Activated naive CD8-positive, alpha-beta T cell treated with anti-CD3 and anti-CD28 coated beads, Interleukin-2, amount 10 ng/mL, durations not matched to agents 7 days and 5 days (primary cell): ENCODE data around the gene ANKS6. TPM values are rescaled to one million over a fixed set of nuclear protein-coding genes. Genes with fewer than 3 reads are reported as not detected.

ENCODE experiments used
- ATAC-seq: fragments of 150-1000 bp; cut with Tn5 transposase; one replicate; pipeline ENCODE4 v1.10.0; 2021; ENCODE audit warnings: low read depth, moderate library complexity
- POLR2A ChIA-PET: fragments of 350-600 bp; sonication (Branson Sonifier 250); formaldehyde crosslinking; loops from one replicate; lab custom pipeline; 2021; ENCODE audit warnings: antibody characterized with exemption; lab: Charles Lee
- DNase-seq: peaks from one replicate; pipeline ENCODE4 v3.0.0; 2021
- H3K27ac Mint-ChIP-seq: one replicate; pipeline ENCODE4 v1.8.0; 2022; ENCODE audit warnings: mild to moderate bottlenecking, mixed read lengths
- H3K27me3 Mint-ChIP-seq: one replicate; pipeline ENCODE4 v1.8.0; 2022; ENCODE audit warnings: mild to moderate bottlenecking, moderate library complexity, mixed read lengths
- H3K36me3 Mint-ChIP-seq: one replicate; pipeline ENCODE4 v1.8.0; 2021; ENCODE audit warnings: mild to moderate bottlenecking, mixed read lengths
- H3K4me1 Mint-ChIP-seq: one replicate; pipeline ENCODE4 v1.8.0; 2021; ENCODE audit warnings: mixed read lengths
- H3K4me3 Mint-ChIP-seq: one replicate; pipeline ENCODE4 v1.8.0; 2022; ENCODE audit warnings: mild to moderate bottlenecking, moderate library complexity, mixed read lengths
- H3K9me3 Mint-ChIP-seq: one replicate; pipeline ENCODE4 v1.8.0; 2021; ENCODE audit warnings: mixed read lengths
- total RNA-seq, 2 experiments: library from RNA; stranded (reverse); gene quantifications; one replicate each; pipeline ENCODE4 v1.2.3, GENCODE V29; 2021

ANKS6 gene
- total RNA-seq, 2 experiments from 2014 or later: 8.2 to 9.5 TPM

DNA sequence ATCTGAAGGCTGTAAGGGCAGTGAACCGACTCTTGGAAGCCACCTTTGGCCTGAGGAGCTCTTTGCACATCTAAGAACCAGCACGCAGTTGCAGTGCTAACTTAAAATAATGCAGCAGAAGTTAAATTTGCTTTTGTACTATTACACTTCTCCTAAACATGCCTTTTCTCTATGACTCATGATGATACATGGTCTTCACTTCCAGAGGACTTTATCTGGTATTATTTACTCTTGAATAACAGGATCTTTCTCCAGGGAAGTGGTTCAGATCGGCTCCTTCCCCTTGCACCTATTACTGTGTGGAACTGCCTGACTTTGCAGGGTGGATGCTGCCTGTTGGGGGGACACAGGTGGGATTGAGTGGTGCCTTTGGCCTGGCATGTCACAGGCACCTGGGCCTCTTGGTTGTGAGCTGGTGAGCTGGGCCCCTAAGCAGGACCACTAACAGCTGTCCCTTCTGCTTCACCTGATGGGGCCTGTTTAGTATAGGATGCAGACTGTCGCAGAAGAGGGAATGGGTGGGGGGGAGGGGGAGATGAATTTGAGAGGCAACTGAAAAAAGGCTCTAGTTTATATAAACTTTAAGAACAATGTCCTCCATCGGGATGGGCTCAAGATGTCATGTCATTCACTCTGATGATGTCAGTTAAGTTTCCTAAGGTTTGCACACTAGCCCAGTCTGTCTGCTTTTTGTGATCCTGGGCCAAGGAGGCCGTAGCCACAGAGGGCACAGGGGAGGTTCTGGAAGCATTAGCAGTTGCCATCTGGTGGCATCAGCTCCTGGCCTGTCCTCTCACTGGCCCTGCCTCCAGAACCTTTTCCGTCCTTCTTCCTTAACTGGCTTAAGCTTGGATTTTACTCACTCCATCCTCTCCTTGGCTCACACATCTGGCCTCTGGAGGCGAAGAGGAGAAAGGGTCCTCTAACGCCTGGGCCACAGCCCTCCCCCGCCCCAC is 53.8 kb downstream of the ANKS6 start:
- H3K4me1 Mint-ChIP-seq: no peaks in the 10 kb centered on the region
- POLR2A ChIA-PET: no interaction called here
- H3K4me3 Mint-ChIP-seq: no peak overlapping the region

DNA sequence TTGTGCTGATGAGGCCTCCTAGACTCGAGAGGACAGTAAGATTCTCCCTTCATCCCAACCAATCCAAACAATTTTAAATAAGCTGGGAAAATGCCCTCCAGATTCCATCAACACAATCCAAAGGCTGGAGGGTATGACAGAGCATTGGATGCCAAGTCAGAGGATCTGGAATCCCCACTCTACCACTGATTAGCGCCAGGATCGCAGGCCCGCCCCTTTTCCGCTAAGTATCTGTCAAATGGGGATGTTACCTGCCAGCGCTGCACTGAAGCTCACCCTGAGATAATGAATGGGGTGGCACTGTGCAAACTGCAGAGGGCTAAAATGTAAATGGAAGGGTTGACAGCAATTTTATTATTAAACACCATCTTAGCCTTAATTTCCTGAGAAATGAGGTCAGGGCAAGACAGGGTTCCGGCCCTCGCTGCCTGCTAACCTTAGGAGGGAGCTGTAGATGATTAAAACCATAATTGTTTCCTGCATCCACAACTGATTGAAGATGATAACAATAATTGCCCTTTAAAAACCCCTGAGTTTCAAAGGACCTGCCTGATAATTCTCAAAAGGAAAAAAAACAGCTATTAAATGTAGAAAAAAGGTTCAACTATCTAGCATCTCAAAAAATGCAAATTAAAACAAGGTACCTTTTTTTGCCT is 56.0 kb downstream of the ANKS6 start:
- peaks cover 9% of the 10 kb centered on the region for H3K36me3 Mint-ChIP-seq
- ATAC-seq: no peak

More for the DNA sequence above, 53.8 kb downstream of the ANKS6 start:
- no peak overlapping the region for H3K27ac Mint-ChIP-seq
- H3K36me3 Mint-ChIP-seq: peaks cover 7% of the 10 kb centered on the region
- no peaks in the 10 kb centered on the region for H3K27me3 Mint-ChIP-seq
- no peak for ATAC-seq
- peaks cover 5% of the 10 kb centered on the region for H3K9me3 Mint-ChIP-seq
- DNase-seq: no peak

DNA sequence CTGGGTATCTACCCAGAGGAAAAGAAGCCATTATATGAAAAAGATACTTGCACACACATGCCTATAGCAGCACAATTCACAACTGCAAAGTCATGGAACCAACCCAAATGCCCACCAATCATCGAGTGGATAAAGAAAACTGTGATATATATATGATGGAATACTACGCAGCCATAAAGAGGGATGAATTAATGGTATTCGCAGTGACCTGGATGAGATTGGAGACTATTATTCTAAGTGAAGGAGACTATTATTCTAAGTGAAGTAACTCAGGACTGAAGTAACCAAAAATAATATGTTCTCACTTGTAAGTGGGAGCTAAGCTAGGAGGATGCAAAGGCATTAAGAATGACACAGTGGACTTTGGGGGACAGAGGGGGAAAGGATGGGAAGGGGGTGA is 57.6 kb downstream of the ANKS6 start:
- Mint-ChIP-seq H3K36me3 (peaks cover 9% of the 10 kb centered on the region), H3K4me3 (no peak overlapping the region), H3K4me1 (no peaks in the 10 kb centered on the region), H3K27me3 (no peaks in the 10 kb centered on the region), H3K9me3 (peaks cover 5% of the 10 kb centered on the region), H3K27ac (no peak overlapping the region)
- DNase-seq: no peak
- no peak for ATAC-seq
- POLR2A ChIA-PET: no interaction called here

More for the DNA sequence above, 56.0 kb downstream of the ANKS6 start:
- H3K27me3 Mint-ChIP-seq: no peaks in the 10 kb centered on the region
- no peak overlapping the region for H3K27ac Mint-ChIP-seq
- POLR2A ChIA-PET: no interaction called here
- no peaks in the 10 kb centered on the region for H3K4me1 Mint-ChIP-seq
- DNase-seq: no peak
- H3K4me3 Mint-ChIP-seq: no peak overlapping the region
- H3K9me3 Mint-ChIP-seq: peaks cover 5% of the 10 kb centered on the region

DNA sequence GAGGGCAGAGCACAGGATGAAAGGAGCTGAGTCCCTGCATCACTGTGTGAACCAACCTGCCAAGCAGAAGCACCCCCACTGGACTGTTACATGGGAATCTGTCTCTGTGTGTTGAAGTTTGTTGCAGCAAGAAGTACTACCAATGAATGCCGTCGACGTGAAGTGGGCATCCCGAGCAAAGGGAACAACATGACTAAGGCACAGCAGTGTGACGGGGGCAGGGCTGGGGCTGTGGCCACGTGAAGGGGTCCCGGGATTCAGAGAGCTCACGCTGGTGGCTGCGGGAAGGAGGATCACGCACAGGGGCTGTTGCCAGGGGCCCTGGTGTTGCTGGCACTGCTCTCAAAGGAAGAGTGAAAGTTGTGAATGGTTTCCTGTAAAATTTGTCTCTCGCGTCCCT is 60.1 kb downstream of the ANKS6 start:
- DNase-seq (no peak), ATAC-seq (no peak)
- Mint-ChIP-seq H3K27ac (no peak overlapping the region), H3K9me3 (peaks cover 5% of the 10 kb centered on the region), H3K36me3 (peaks cover 9% of the 10 kb centered on the region), H3K27me3 (no peaks in the 10 kb centered on the region), H3K4me3 (no peak overlapping the region), H3K4me1 (no peaks in the 10 kb centered on the region)
- POLR2A ChIA-PET: no interaction called here

DNA sequence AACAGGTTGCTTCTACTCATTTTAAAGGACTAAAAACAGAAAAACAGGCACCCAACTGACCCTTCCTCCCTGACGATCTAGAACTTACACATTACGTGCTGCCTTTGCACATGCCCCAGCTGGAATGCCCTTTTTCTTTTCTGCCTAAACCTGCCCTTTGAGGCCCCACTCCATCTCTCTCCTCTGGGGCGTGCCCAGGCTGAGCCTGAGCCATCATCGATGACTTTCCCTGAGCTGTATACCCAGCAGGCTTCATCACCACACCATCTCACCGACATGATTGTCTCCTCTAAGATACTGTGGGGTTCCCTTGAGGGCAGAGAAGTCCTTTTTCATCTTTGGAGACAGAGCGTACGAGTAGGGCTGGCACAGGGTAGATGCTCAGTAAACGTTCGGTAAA is 63.6 kb downstream of the ANKS6 start:
- DNase-seq: no peak
- Mint-ChIP-seq H3K36me3 (peaks cover 2% of the 10 kb centered on the region), H3K27me3 (no peaks in the 10 kb centered on the region), H3K27ac (no peak overlapping the region), H3K4me1 (no peaks in the 10 kb centered on the region), H3K9me3 (no peaks in the 10 kb centered on the region), H3K4me3 (no peak overlapping the region)
- no peak for ATAC-seq
- POLR2A ChIA-PET: no interaction called here

DNA sequence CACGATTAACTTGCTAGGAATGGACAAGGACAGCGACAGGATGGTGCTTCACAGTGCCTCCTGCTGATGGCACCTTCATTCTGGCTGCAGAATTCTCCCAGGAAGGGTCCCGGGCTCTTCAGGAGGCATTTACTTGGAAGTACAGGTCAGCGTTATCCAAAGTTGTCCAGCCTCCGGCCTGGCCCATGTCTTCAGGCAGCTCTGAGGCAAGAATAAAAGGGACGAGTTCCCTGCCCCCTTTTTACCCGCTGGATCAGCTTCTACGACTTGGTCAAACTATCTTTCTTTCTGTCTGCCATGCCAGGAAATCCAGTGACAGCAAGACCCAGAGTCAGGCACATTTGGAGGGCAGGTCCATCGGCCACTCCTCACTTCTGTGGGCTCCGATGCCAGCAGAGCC is 64.3 kb downstream of the ANKS6 start:
- Mint-ChIP-seq H3K27ac (no peak overlapping the region), H3K4me3 (no peak overlapping the region), H3K27me3 (no peaks in the 10 kb centered on the region), H3K36me3 (peaks cover 2% of the 10 kb centered on the region), H3K4me1 (no peaks in the 10 kb centered on the region), H3K9me3 (no peaks in the 10 kb centered on the region)
- POLR2A ChIA-PET: no interaction called here
- DNase-seq (no peak), ATAC-seq (no peak)

DNA sequence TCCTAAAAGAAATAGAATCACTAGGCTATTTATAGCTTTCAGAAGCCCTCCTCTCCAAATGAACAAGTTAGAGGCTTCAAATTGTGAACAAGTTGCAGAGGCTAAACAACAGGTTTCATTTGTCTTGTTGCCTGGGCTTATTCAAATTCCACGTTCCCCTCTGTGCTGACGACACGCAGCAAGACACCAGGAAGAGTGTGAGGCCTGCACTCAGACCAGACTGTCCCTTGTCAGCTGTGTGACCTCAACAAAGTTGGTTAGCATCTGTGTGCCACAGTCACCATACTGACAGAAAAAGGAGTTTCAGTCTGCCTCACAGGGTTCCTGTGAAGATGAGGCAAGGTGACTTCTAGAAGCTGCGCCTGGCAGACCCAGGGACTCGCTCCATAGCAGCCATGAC is 65.5 kb downstream of the ANKS6 start:
- peaks cover 5% of the 10 kb centered on the region for H3K27me3 Mint-ChIP-seq
- ATAC-seq: no peak
- POLR2A ChIA-PET: no interaction called here
- no peak overlapping the region for H3K27ac Mint-ChIP-seq
- DNase-seq: no peak
- no peaks in the 10 kb centered on the region for H3K9me3 Mint-ChIP-seq
- no peak overlapping the region for H3K4me3 Mint-ChIP-seq
- H3K36me3 Mint-ChIP-seq: no peaks in the 10 kb centered on the region
- no peaks in the 10 kb centered on the region for H3K4me1 Mint-ChIP-seq

DNA sequence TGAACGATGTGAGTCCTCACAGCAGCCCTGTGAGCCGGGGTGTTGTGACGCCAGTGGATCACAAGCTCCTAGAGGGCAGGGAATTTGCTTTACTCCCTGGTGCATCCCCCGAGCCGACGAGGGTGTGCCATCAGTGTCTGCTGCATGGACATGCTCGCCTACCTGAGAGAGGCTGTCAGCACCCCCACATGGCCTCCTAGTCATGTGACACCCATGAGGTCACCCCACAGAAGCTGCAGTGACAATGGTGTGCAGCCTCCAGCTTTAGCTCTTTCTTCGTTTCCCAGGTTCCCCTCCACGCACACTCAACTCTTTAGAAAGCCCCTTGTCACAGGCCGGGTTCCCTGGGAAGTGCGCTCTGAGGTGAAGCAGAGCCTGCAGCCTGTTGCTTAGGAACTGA is 67.9 kb downstream of the ANKS6 start:
- Mint-ChIP-seq H3K9me3 (peaks cover 1% of the 10 kb centered on the region), H3K36me3 (no peaks in the 10 kb centered on the region), H3K4me3 (no peak overlapping the region), H3K27ac (no peak overlapping the region), H3K27me3 (peaks cover 12% of the 10 kb centered on the region), H3K4me1 (no peaks in the 10 kb centered on the region)
- DNase-seq: no peak
- POLR2A ChIA-PET: no interaction called here
- no peak for ATAC-seq

DNA sequence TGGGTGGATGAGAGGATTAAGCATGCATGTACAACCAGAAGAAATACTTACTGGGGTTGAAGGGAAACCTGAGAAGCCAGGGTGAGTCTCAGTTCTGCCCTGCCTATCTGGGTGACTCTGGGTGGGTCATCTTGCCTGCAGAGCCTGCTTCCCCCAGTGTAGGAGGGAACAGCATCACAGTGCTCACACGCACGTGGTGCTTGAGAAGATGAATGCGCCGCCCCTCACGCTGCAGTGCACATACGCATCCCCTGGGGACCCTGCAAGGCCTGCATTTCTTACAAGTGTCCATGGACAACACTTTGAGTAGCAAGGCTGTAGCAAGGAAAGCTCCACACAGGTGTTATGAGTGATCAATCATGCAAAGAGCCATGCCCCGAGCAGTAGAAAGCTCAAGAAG is 68.9 kb downstream of the ANKS6 start:
- Mint-ChIP-seq H3K36me3 (no peaks in the 10 kb centered on the region), H3K27ac (no peak overlapping the region), H3K4me3 (no peak overlapping the region), H3K27me3 (peaks cover 12% of the 10 kb centered on the region), H3K9me3 (peaks cover 1% of the 10 kb centered on the region), H3K4me1 (no peaks in the 10 kb centered on the region)
- ATAC-seq (no peak), DNase-seq (no peak)
- POLR2A ChIA-PET: no interaction called here

DNA sequence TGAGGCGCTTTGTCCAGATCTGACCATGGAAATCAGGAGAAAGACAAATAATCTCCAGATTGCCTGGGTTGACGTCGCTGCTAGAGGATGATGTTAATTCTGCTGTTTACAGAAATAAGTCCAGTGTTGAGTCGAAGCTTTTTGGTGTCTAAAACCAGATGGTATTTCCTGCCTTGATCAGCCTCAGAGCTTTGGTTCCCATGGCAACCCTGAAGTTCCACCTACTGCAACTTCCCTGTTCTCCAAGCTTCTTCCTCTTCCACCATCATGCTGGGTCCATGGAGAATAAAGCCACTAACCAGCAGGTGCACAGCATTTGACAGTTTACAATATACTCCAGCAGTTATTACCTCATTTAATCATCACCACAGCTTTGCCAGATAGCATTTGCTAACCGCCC is 69.6 kb downstream of the ANKS6 start:
- ATAC-seq (no peak), DNase-seq (no peak)
- no peaks in the 10 kb centered on the region for H3K4me1 Mint-ChIP-seq
- H3K36me3 Mint-ChIP-seq: no peaks in the 10 kb centered on the region
- POLR2A ChIA-PET: no interaction called here
- H3K27ac Mint-ChIP-seq: no peak overlapping the region
- peaks cover 15% of the 10 kb centered on the region for H3K27me3 Mint-ChIP-seq
- H3K9me3 Mint-ChIP-seq: peaks cover 1% of the 10 kb centered on the region
- H3K4me3 Mint-ChIP-seq: no peak overlapping the region

DNA sequence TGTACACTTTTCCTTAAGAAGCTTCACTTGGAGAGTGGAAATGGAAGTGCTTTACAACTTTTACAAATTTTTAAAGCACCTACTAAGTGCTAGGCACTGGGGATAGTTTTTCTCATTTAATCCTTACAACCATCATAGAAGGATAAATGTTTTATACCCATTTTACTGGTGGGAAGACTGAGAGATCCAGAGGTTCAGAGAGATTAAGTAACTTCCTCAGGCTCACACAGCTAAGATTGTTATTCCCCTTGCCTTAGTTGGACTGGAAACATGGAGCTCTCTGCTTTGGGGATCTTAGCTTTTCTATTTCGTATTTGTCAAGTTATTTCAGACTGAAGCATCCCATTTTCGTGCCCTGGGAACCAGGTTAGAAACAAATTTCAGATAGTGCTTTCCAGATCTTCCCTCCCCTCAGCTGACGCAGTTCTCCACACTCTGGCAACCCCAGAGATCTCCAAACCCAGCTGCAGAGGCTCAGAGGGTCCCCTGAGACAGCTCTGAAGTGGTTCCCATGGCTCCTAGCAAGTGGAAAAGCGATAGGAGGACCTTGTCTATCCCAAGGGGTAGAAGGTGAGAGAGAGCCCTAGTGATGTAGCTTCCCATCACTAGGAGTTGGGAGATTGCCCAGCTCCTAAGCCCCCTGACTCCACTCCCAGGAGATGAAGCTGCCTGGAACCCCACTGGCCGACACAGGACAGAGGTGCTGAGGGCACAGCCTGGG is 71.4 kb downstream of the ANKS6 start:
- H3K27me3 Mint-ChIP-seq: peaks cover 17% of the 10 kb centered on the region
- no peaks in the 10 kb centered on the region for H3K36me3 Mint-ChIP-seq
- H3K9me3 Mint-ChIP-seq: peaks cover 1% of the 10 kb centered on the region
- ATAC-seq: no peak
- no peak overlapping the region for H3K4me3 Mint-ChIP-seq
- POLR2A ChIA-PET: no interaction called here
- DNase-seq: no peak
- no peak overlapping the region for H3K27ac Mint-ChIP-seq
- H3K4me1 Mint-ChIP-seq: no peaks in the 10 kb centered on the region

DNA sequence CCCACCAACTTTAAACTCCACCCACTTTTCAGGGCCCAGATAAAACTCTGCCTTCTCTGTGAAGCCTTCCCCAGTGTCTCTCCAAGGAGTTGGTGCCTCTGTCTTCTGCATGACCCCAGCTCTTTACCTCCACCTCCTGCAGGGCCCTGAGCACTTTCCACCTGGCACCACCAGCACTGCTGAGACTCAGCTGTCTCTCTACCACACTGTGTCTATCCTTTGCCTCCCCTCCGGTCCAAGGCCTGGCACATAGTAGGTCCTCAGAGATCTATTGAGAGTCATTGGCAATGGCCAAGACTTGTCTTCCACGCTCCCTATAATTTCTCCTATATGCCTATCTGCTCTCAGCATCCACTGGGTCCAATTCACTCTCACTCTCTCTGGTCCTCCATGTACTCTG is 74.7 kb downstream of the ANKS6 start:
- H3K4me1 Mint-ChIP-seq: no peaks in the 10 kb centered on the region
- no peak overlapping the region for H3K27ac Mint-ChIP-seq
- POLR2A ChIA-PET: no interaction called here
- no peak overlapping the region for H3K4me3 Mint-ChIP-seq
- DNase-seq (no peak), ATAC-seq (no peak)
- H3K27me3 Mint-ChIP-seq: peaks cover 20% of the 10 kb centered on the region
- peaks cover 1% of the 10 kb centered on the region for H3K9me3 Mint-ChIP-seq
- no peaks in the 10 kb centered on the region for H3K36me3 Mint-ChIP-seq

DNA sequence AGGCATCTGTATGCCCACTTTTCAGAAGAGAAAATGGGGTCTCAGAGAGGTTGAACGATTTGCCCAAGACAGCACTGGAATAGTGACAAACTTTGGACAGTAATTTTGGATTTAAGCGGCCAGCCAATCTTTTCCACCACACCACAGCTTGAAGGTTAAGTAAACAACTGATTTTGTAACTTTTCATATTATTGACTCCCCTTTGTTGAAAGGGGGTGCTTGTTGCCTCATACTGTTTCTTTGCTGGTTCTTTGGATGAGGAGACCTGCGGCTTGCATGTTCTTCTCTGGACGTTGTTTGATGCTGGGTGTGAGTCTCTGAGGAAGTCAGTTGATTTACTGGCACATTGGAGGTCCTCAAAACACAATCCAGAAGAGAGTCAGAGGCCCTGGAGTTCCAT is 76.0 kb downstream of the ANKS6 start:
- H3K4me3 Mint-ChIP-seq: no peak overlapping the region
- no peaks in the 10 kb centered on the region for H3K36me3 Mint-ChIP-seq
- H3K27me3 Mint-ChIP-seq: peaks cover 18% of the 10 kb centered on the region
- no peak for ATAC-seq
- no peaks in the 10 kb centered on the region for H3K4me1 Mint-ChIP-seq
- no peak overlapping the region for H3K27ac Mint-ChIP-seq
- POLR2A ChIA-PET: no interaction called here
- H3K9me3 Mint-ChIP-seq: peaks cover 1% of the 10 kb centered on the region
- no peak for DNase-seq
